Astrocyte of the cerebellum (primary cell): Measurements from ENCODE around the gene SENP8.

ENCODE experiments used
- DNase-seq: peaks from one replicate; pipeline ENCODE4 v3.0.0-alpha.2; 2011; ENCODE audit warnings: low read depth
- H3K4me3 ChIP-seq: 2 replicates; pipeline ENCODE4 v1.5.1; 2011; ENCODE audit warnings: mild to moderate bottlenecking, low read depth, low read length, moderate library complexity
- in situ Hi-C: cut with HindIII; loops from 2 replicates; pipeline ENCODE4 v1.10.0; 2017; ENCODE audit warnings: low sequenced_read_pairs
- TF ChIP-seq, protein P1 (sequence below): IDR thresholded peaks from 2 replicates; pipeline ENCODE4 v1.5.1; 2012; ENCODE audit warnings: low read length, low read depth, moderate library complexity, mild to moderate bottlenecking; ENCODE audit errors: missing control alignments

The SENP8 gene

GRCh38 chr15:72078887-72079286, 39.3 kb upstream of the SENP8 start:
- TF ChIP-seq, protein P1, sequence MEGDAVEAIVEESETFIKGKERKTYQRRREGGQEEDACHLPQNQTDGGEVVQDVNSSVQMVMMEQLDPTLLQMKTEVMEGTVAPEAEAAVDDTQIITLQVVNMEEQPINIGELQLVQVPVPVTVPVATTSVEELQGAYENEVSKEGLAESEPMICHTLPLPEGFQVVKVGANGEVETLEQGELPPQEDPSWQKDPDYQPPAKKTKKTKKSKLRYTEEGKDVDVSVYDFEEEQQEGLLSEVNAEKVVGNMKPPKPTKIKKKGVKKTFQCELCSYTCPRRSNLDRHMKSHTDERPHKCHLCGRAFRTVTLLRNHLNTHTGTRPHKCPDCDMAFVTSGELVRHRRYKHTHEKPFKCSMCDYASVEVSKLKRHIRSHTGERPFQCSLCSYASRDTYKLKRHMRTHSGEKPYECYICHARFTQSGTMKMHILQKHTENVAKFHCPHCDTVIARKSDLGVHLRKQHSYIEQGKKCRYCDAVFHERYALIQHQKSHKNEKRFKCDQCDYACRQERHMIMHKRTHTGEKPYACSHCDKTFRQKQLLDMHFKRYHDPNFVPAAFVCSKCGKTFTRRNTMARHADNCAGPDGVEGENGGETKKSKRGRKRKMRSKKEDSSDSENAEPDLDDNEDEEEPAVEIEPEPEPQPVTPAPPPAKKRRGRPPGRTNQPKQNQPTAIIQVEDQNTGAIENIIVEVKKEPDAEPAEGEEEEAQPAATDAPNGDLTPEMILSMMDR = no peak
- H3K4me3 ChIP-seq = no peak overlapping the region
- in situ Hi-C loops = no loop called here
- DNase-seq = no peak

DNA sequence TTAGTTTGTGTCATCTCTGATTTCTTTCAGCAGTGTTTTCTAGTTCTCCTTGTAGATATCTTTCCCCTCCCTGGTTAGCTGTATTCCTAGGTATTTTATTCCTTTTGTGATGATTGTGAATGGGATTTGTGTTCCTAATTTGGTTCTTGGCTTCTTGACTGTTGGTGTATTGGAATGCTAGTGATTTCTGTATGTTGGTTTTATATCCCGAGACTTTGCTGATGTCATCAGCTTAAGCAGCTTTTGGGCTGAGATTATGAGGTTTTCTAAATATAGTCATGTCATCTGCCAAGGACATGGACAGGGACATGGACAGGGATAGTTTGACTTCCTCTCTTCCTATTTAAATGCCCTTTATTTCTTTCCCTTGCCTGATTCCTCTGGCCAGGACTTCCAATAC, 36.0 kb upstream of the SENP8 start:
- in situ Hi-C loops = no loop called here
- DNase-seq = no peak

GRCh38 chr15:72086010-72086697, 32.0 kb upstream of the SENP8 start:
- in situ Hi-C loops = no loop called here
- TF ChIP-seq, protein P1 = no peak

More for the DNA sequence above, 36.0 kb upstream of the SENP8 start:
- TF ChIP-seq, protein P1 = no peak
- H3K4me3 ChIP-seq = no peak overlapping the region

GRCh38 chr15:72086920-72087648, 31.1 kb upstream of the SENP8 start:
- H3K4me3 ChIP-seq = no peak overlapping the region
- DNase-seq = no peak
- in situ Hi-C loops = no loop called here
- TF ChIP-seq, protein P1 = no peak

More at GRCh38 chr15:72086010-72086697, 32.0 kb upstream of the SENP8 start:
- no peak overlapping the region for H3K4me3 ChIP-seq
- DNase-seq = no peak

DNA sequence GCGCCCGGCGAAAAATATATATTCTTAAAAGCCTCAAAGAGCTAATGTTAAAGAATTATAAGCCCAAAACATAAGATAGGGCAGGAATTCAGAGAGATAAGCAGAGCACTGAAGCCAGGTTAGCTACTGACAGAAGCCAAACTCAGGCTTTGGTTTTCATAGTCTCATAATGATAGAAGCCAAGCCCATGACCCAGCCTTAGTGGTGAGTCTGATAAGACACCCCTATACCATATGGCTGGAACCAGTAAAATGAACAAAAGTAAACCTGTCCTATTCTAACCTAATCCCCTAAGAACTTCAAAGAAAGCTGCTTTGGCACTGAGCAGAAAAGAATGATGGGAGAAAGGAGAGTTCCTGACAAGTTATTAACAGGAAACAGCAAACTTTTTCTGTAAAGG, 26.2 kb upstream of the SENP8 start:
- DNase-seq = no peak
- in situ Hi-C loops = no loop called here
- TF ChIP-seq, protein P1 = no peak
- H3K4me3 ChIP-seq = no peak overlapping the region

DNA sequence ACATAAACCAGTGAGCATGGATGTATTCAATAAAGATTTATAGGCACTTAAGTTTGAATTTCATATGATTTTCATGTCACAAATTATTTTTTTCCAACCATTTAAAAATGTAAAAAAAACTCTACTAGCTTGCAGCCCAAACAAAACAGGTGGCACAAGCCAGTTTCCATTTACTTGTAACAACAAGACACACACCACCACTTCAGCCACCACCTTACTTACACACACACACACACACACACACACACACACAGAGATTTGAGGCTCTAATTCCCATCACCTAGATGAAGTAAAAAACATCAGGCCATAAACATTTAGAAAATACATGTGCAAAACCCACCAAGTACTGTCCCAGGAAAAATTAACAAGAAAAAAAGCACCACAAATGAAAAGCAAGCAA, 25.5 kb upstream of the SENP8 start:
- TF ChIP-seq, protein P1 = no peak
- H3K4me3 ChIP-seq = no peak overlapping the region
- DNase-seq = no peak
- in situ Hi-C loops = no loop called here
